Gastroesophageal sphincter (tissue), 3 donors: ENCODE measurements around the gene YLPM1.

Experiments
- EP300 ChIP-seq: sonication (generic); formaldehyde crosslinking; IDR thresholded peaks from one replicate; pipeline ENCODE4 v1.6.1; 2017; ENCODE audit warnings: antibody characterized with exemption, mild to moderate bottlenecking
- POLR2A ChIP-seq, 2 donors: fragments of 450-650 bp; IDR thresholded peaks; one replicate each; pipeline ENCODE4 v1.6.1; 2017; ENCODE audit warnings: antibody characterized with exemption in 2 of 2, mild to moderate bottlenecking in 2 of 2, moderate library complexity in 1 of 2
- POLR2AphosphoS5 ChIP-seq: sonication (generic); formaldehyde crosslinking; IDR thresholded peaks from one replicate; pipeline ENCODE4 v1.6.1; 2017; ENCODE audit warnings: antibody characterized with exemption
- TF ChIP-seq, protein P1 (sequence below), 4 experiments: fragments of 200-600 bp in 2 of 4; fragments of 450-650 bp in 2 of 4; sonication (generic) in 1 of 4; IDR thresholded peaks; one replicate each; pipeline ENCODE4 v1.5.1; 2017 to 2019; ENCODE audit warnings: antibody characterized with exemption in 4 of 4, mild to moderate bottlenecking in 2 of 4, moderate library complexity in 2 of 4

DNA sequence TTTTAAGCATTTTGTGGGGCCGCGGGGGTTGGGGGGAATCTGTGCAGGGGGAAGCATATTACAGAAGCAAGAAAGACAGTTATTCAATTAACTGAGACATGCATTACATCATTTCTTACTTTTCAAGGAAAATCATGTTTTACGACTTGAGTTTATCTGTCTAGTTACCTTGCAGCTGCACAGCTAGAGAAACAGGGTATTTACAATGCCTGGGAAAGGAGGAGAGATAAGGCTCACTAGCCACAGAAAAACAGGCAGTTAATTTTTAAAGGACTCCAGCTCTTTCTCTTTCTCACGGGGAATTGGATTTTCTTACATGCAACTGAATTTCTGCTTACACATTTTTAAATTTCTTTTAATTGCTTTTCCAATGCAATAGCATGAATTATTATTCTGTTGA, 28.0 kb upstream of the YLPM1 start:
- TF ChIP-seq, protein P1, sequence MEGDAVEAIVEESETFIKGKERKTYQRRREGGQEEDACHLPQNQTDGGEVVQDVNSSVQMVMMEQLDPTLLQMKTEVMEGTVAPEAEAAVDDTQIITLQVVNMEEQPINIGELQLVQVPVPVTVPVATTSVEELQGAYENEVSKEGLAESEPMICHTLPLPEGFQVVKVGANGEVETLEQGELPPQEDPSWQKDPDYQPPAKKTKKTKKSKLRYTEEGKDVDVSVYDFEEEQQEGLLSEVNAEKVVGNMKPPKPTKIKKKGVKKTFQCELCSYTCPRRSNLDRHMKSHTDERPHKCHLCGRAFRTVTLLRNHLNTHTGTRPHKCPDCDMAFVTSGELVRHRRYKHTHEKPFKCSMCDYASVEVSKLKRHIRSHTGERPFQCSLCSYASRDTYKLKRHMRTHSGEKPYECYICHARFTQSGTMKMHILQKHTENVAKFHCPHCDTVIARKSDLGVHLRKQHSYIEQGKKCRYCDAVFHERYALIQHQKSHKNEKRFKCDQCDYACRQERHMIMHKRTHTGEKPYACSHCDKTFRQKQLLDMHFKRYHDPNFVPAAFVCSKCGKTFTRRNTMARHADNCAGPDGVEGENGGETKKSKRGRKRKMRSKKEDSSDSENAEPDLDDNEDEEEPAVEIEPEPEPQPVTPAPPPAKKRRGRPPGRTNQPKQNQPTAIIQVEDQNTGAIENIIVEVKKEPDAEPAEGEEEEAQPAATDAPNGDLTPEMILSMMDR (IDR thresholded peaks at IDR 0.05) = no peak
- TF ChIP-seq EP300 (no peak), POLR2A (IDR thresholded peaks at IDR 0.05) (no peak), POLR2AphosphoS5 (no peak)
